Panc1 (cell line): ENCODE results near the gene HLCS. TPM values are rescaled to one million over a fixed set of nuclear protein-coding genes. Genes with fewer than 3 reads are reported as not detected.
A peak's percentile ranks its signal among the peaks of the same experiment; 100 is the strongest.

Experiments
- ATAC-seq: fragments of 200-7000 bp; cut with Tn5 transposase; 2 replicates; pipeline ENCODE4 v1.9.1; 2020; ENCODE audit warnings: mild to moderate bottlenecking, moderate library complexity
- BruUV-seq: library from RNA; stranded (reverse); fragments of 400-500 nt; replicated peaks from 2 replicates; lab custom pipeline; 2021; lab: Mats Ljungman, UMichigan
- CTCF ChIA-PET: fragments of 300-600 bp; sonication (Branson Sonifier 250); formaldehyde crosslinking; loops from one replicate; lab custom pipeline; 2022; ENCODE audit warnings: antibody characterized with exemption; lab: Charles Lee
- POLR2A ChIA-PET: fragments of 300-600 bp; sonication (Branson Sonifier 250); formaldehyde crosslinking; loops from one replicate; lab custom pipeline; 2022; ENCODE audit warnings: antibody characterized with exemption; lab: Charles Lee
- DNase-seq: peaks from one replicate; pipeline ENCODE4 v3.0.0-alpha.2; 2010; ENCODE audit warnings: low read depth, low spot score
- H3K27ac ChIP-seq: 2 replicates; pipeline ENCODE4 v1.5.1; 2011; ENCODE audit warnings: mild to moderate bottlenecking, low read length, inconsistent platforms
- H3K27me3 ChIP-seq: fragments of 200-500 bp; sonication (Bioruptor generic); 2 replicates; pipeline ENCODE4 v1.6.0; 2014; ENCODE audit warnings: low read length, inconsistent platforms; ENCODE audit not compliant: control insufficient read depth, insufficient read depth
- H3K36me3 ChIP-seq: fragments of 200-500 bp; sonication (Bioruptor generic); 2 replicates; pipeline ENCODE4 v1.5.1; 2014; ENCODE audit warnings: inconsistent platforms, mild to moderate bottlenecking, low read length, moderate library complexity; ENCODE audit not compliant: control insufficient read depth, insufficient read depth
- H3K4me1 ChIP-seq: 2 replicates; pipeline ENCODE4 v1.5.1; 2011; ENCODE audit warnings: inconsistent platforms, mild to moderate bottlenecking, low read length, moderate library complexity; ENCODE audit not compliant: control insufficient read depth, insufficient read depth
- H3K4me3 ChIP-seq, 2 experiments: 2 replicates each; pipeline ENCODE4 v1.5.1; 2011 to 2012; ENCODE audit warnings: low read depth in 2 of 2, low read length in 2 of 2, mild to moderate bottlenecking in 2 of 2, inconsistent platforms in 1 of 2, moderate library complexity in 1 of 2
- H3K9me3 ChIP-seq: fragments of 200-500 bp; sonication (Bioruptor generic); 2 replicates; pipeline ENCODE4 v1.5.1; 2014; ENCODE audit warnings: low read depth, mild to moderate bottlenecking, inconsistent platforms, low read length, moderate library complexity; ENCODE audit not compliant: control insufficient read depth, insufficient read depth
- CTCF ChIP-seq: fragments of 450-650 bp; IDR thresholded peaks from 2 replicates; pipeline ENCODE4 v1.5.1; 2017; ENCODE audit warnings: mild to moderate bottlenecking
- POLR2AphosphoS5 ChIP-seq: IDR thresholded peaks from 2 replicates; pipeline ENCODE4 v1.6.1; 2012; ENCODE audit warnings: mild to moderate bottlenecking, low read depth, low read length, moderate library complexity
- REST ChIP-seq, 2 experiments: IDR thresholded peaks; 2 replicates each; pipeline ENCODE4 v1.6.1; 2011 to 2012; ENCODE audit warnings: low read depth in 2 of 2, control low read depth in 1 of 2, low read length in 1 of 2, mild to moderate bottlenecking in 1 of 2, moderate library complexity in 1 of 2; ENCODE audit not compliant: insufficient read depth in 1 of 2
- SIN3A ChIP-seq: IDR thresholded peaks from 2 replicates; pipeline ENCODE4 v1.6.1; 2012; ENCODE audit warnings: low read depth, mild to moderate bottlenecking, low read length, moderate library complexity, borderline replicate concordance; ENCODE audit not compliant: insufficient read depth
- TCF7L2 ChIP-seq: IDR thresholded peaks from 2 replicates; pipeline ENCODE4 v1.6.1; 2011; ENCODE audit warnings: mild to moderate bottlenecking, low read depth, low read length, inconsistent platforms
- in situ Hi-C: cut with HindIII; loops from 2 replicates; pipeline ENCODE4 v1.10.0; 2016; ENCODE audit warnings: low sequenced_read_pairs, low pct_unique_long_range_greater_than_20kb
- intact Hi-C: fragments of 100-400 bp; cut with micrococcal nuclease; formaldehyde crosslinking; loops from one replicate; pipeline ENCODE4 v1.10.0; 2022; ENCODE audit not compliant: unreplicated experiment
- total RNA-seq: library from RNA; stranded (reverse); gene quantifications from one replicate; pipeline ENCODE4 v1.2.1, GENCODE V29; 2021; ENCODE audit not compliant: unreplicated experiment

Gene HLCS
- total RNA-seq, 1 experiment from 2014 or later, result 15.3 TPM

- in situ Hi-C loops, result no loop called here
- DNase-seq, result no peak
- H3K27me3 ChIP-seq, result no peaks in the 10 kb centered on the region
- no peaks in the 10 kb centered on the region for H3K9me3 ChIP-seq
- POLR2A ChIA-PET, result no interaction called here
- H3K36me3 ChIP-seq, result no peaks in the 10 kb centered on the region
- no peak overlapping the region for H3K4me3 ChIP-seq
- 0 out of 2 replicates have a peak, but pooled peaks have one; percentile 60 for ATAC-seq
- intact Hi-C loops, result no loop called here
- TF ChIP-seq SIN3A (no peak), CTCF (no peak), POLR2AphosphoS5 (no peak), REST (IDR thresholded peaks at IDR 0.05; ENCODE audit: insufficient read depth in 1 of 2, low read depth in 2 of 2, low read length in 1 of 2) (no peak), TCF7L2 (no peak)
- CTCF ChIA-PET, result no interaction called here
- H3K27ac ChIP-seq, result no peak overlapping the region
- peaks cover 3% of the 10 kb centered on the region; the same call in 1 of the 2 replicates for H3K4me1 ChIP-seq
- no TSS peak for BruUV-seq
Observed at GRCh38 chr21:36773117-36773516, 193.4 kb downstream of the HLCS start.

- CTCF ChIA-PET, result no interaction called here
- no peak for ATAC-seq
- no TSS peak for BruUV-seq
Observed at GRCh38 chr21:36769051-36769839, 197.2 kb downstream of the HLCS start.

More at GRCh38 chr21:36769051-36769839, 197.2 kb downstream of the HLCS start:
- TF ChIP-seq CTCF, result no peak
- no peak for TF ChIP-seq SIN3A
- no peak for TF ChIP-seq REST (IDR thresholded peaks at IDR 0.05; ENCODE audit: insufficient read depth in 1 of 2, low read depth in 2 of 2, low read length in 1 of 2)
- intact Hi-C loops (no loop called here), in situ Hi-C loops (no loop called here)
- no peak overlapping the region for H3K27ac ChIP-seq
- no peaks in the 10 kb centered on the region for H3K36me3 ChIP-seq
- peaks cover 3% of the 10 kb centered on the region; the same call in 1 of the 2 replicates for H3K4me1 ChIP-seq
- no peaks in the 10 kb centered on the region for H3K27me3 ChIP-seq
- H3K9me3 ChIP-seq, result no peaks in the 10 kb centered on the region
- POLR2A ChIA-PET, result no interaction called here
- no peak for DNase-seq
- H3K4me3 ChIP-seq, result no peak overlapping the region
